GM23338 (cell line): ENCODE data around the gene CES3. TPM values are rescaled to one million over a fixed set of nuclear protein-coding genes. Genes with fewer than 3 reads are reported as not detected.
A peak's percentile ranks its signal among the peaks of the same experiment; 100 is the strongest.

ENCODE experiments used
- ATAC-seq: fragments of 200-7000 bp; cut with Tn5 transposase; 3 replicates; pipeline ENCODE4 v1.9.1; 2020
- DNase-seq: peaks from one replicate; pipeline ENCODE4 v3.0.0-alpha.2; 2015; ENCODE audit warnings: low spot score
- H2AFZ ChIP-seq: fragments of 200-600 bp; sonication (generic); 2 replicates; pipeline ENCODE4 v1.8.0; 2016; ENCODE audit warnings: antibody characterized with exemption, mild to moderate bottlenecking, moderate library complexity
- H3F3A ChIP-seq: fragments of 200-600 bp; sonication (generic); replicated peaks from 2 replicates; pipeline ENCODE4 v1.8.0; 2017; ENCODE audit warnings: antibody characterized with exemption, mixed run types, low read depth
- H3K27ac ChIP-seq: fragments of 200-600 bp; sonication (generic); 2 replicates; pipeline ENCODE4 v1.6.1; 2016; ENCODE audit warnings: low read depth
- H3K27me3 ChIP-seq: fragments of 200-600 bp; sonication (generic); 2 replicates; pipeline ENCODE4 v1.8.0; 2016; ENCODE audit warnings: mild to moderate bottlenecking, mixed run types, moderate library complexity; ENCODE audit not compliant: insufficient read depth
- H3K36me3 ChIP-seq: fragments of 200-600 bp; sonication (generic); 2 replicates; pipeline ENCODE4 v1.8.0; 2016; ENCODE audit warnings: mild to moderate bottlenecking; ENCODE audit not compliant: insufficient read depth
- H3K4me1 ChIP-seq: fragments of 200-600 bp; sonication (generic); 2 replicates; pipeline ENCODE4 v1.8.0; 2016; ENCODE audit warnings: mild to moderate bottlenecking, moderate library complexity; ENCODE audit not compliant: insufficient read depth
- H3K4me2 ChIP-seq: fragments of 200-600 bp; sonication (generic); 2 replicates; pipeline ENCODE4 v1.7.1; 2017; ENCODE audit warnings: mixed run types
- H3K4me3 ChIP-seq: fragments of 200-600 bp; sonication (generic); 2 replicates; pipeline ENCODE4 v1.6.1; 2016; ENCODE audit warnings: mixed run types
- H3K79me2 ChIP-seq: fragments of 200-600 bp; sonication (generic); replicated peaks from 2 replicates; pipeline ENCODE4 v1.8.0; 2017; ENCODE audit warnings: mild to moderate bottlenecking; ENCODE audit not compliant: insufficient read depth
- H3K9me2 ChIP-seq: fragments of 200-600 bp; sonication (generic); 2 replicates; pipeline ENCODE4 v1.8.0; 2017; ENCODE audit not compliant: insufficient read depth
- H4K20me1 ChIP-seq: fragments of 200-600 bp; sonication (generic); replicated peaks from 2 replicates; pipeline ENCODE4 v1.8.0; 2017; ENCODE audit warnings: mild to moderate bottlenecking; ENCODE audit not compliant: insufficient read depth
- H3K27ac Mint-ChIP-seq: 2 replicates; pipeline ENCODE4 v1.8.0; 2020; ENCODE audit warnings: inconsistent platforms, mild to moderate bottlenecking, moderate library complexity, mixed read lengths
- H3K27me3 Mint-ChIP-seq: 3 replicates; pipeline ENCODE4 v1.8.0; 2022; ENCODE audit warnings: low read depth, mild to moderate bottlenecking, moderate library complexity, mixed read lengths, inconsistent platforms; ENCODE audit not compliant: insufficient read depth, poor library complexity
- H3K36me3 Mint-ChIP-seq: 3 replicates; pipeline ENCODE4 v1.8.0; 2021; ENCODE audit warnings: low read depth, mild to moderate bottlenecking, inconsistent platforms, moderate library complexity, mixed read lengths
- H3K4me1 Mint-ChIP-seq: 3 replicates; pipeline ENCODE4 v1.8.0; 2020; ENCODE audit warnings: mild to moderate bottlenecking, inconsistent platforms, mixed read lengths
- H3K4me3 Mint-ChIP-seq: 3 replicates; pipeline ENCODE4 v1.8.0; 2021; ENCODE audit warnings: moderate library complexity, mild to moderate bottlenecking, inconsistent platforms, mixed read lengths
- H3K9me3 Mint-ChIP-seq: 3 replicates; pipeline ENCODE4 v1.8.0; 2020; ENCODE audit warnings: moderate library complexity, mild to moderate bottlenecking, inconsistent platforms, mixed read lengths
- CREB1 ChIP-seq: fragments of 250-450 bp; sonication (Bioruptor Pico); IDR thresholded peaks from 2 replicates; pipeline ENCODE4 v1.5.0; 2020; ENCODE audit warnings: low read depth, mild to moderate bottlenecking, moderate library complexity
- ETS1 ChIP-seq: IDR thresholded peaks from 2 replicates; pipeline ENCODE4 v1.6.1; 2016; ENCODE audit warnings: antibody characterized with exemption
- EZH2 ChIP-seq: fragments of 200-600 bp; sonication (generic); IDR thresholded peaks from one replicate; pipeline ENCODE4 v1.8.0; 2017; ENCODE audit warnings: antibody characterized with exemption, mild to moderate bottlenecking, low read depth; ENCODE audit not compliant: unreplicated experiment
- EZH2phosphoT487 ChIP-seq: fragments of 200-600 bp; sonication (generic); IDR thresholded peaks from one replicate; pipeline ENCODE4 v1.8.1; 2018; ENCODE audit warnings: antibody characterized with exemption; ENCODE audit not compliant: unreplicated experiment
- JUNB ChIP-seq: IDR thresholded peaks from one replicate; pipeline ENCODE4 v1.6.1; 2016; ENCODE audit warnings: antibody characterized with exemption; ENCODE audit not compliant: unreplicated experiment
- POLR2AphosphoS5 ChIP-seq: IDR thresholded peaks from 2 replicates; pipeline ENCODE4 v1.6.1; 2016; ENCODE audit warnings: antibody characterized with exemption, low read depth
- REST ChIP-seq: IDR thresholded peaks from one replicate; pipeline ENCODE4 v1.6.1; 2018; ENCODE audit warnings: antibody characterized with exemption; ENCODE audit not compliant: unreplicated experiment
- STAT1 ChIP-seq: IDR thresholded peaks from one replicate; pipeline ENCODE4 v1.6.1; 2016; ENCODE audit warnings: antibody characterized with exemption; ENCODE audit not compliant: unreplicated experiment
- ZNF114 ChIP-seq: fragments of 250-450 bp; sonication (Bioruptor Pico); IDR thresholded peaks from 2 replicates; pipeline ENCODE4 v1.5.0; 2020; ENCODE audit warnings: mild to moderate bottlenecking, moderate library complexity
- ZNF462 ChIP-seq: fragments of 250-450 bp; sonication (Bioruptor Pico); IDR thresholded peaks from 2 replicates; pipeline ENCODE4 v1.5.0; 2020; ENCODE audit warnings: mild to moderate bottlenecking, moderate library complexity
- polyA plus RNA-seq: library from polyadenylated mRNA; unstranded; fragments of >200 nt; fragmentation: Nextera tagmentation; extraction: Ambion mirVana; gene quantifications from 2 replicates; pipeline ENCODE4 v1.2.1, GENCODE V29; 2016
- total RNA-seq: library from RNA; depleted of rRNA; stranded (reverse); fragments of >200 nt; shearing (Covaris generic); gene quantifications from 2 replicates; pipeline ENCODE4 v1.2.3, GENCODE V29; 2014

CES3 gene
- total and polyA plus RNA-seq, 2 experiments from 2014 or later: 0.55 to 1.0 TPM

- Histone ChIP-seq H3K4me2 (no peak overlapping the region), H2AFZ (no peak overlapping the region), H3K4me1 (no peaks in the 10 kb centered on the region), H3K4me3 (no peak overlapping the region), H4K20me1 (no peaks in the 10 kb centered on the region), H3K79me2 (no peaks in the 10 kb centered on the region), H3F3A (no peaks in the 10 kb centered on the region), H3K36me3 (no peaks in the 10 kb centered on the region), H3K27me3 (no peaks in the 10 kb centered on the region), H3K27ac (no peak overlapping the region), H3K9me2 (no peaks in the 10 kb centered on the region)
- no peaks in the 10 kb centered on the region for H3K36me3 Mint-ChIP-seq
- peaks cover 3% of the 10 kb centered on the region; the same call in 1 of the 3 replicates for H3K4me1 Mint-ChIP-seq
- no peaks in the 10 kb centered on the region; the same call in 2 of the 3 replicates for H3K9me3 Mint-ChIP-seq
- H3K27me3 Mint-ChIP-seq: peaks cover 7% of the 10 kb centered on the region
- ATAC-seq (no peak), DNase-seq (peak; percentile 18)
- no peak for TF ChIP-seq ETS1
- no peak for TF ChIP-seq EZH2
- TF ChIP-seq STAT1: no peak
- no peak for TF ChIP-seq REST
- no peak for TF ChIP-seq EZH2phosphoT487
- TF ChIP-seq JUNB: no peak
- no peak for TF ChIP-seq ZNF462 (CRISPR knock-in tag)
- TF ChIP-seq CREB1 (CRISPR knock-in tag): no peak
- TF ChIP-seq ZNF114: no peak
- TF ChIP-seq POLR2AphosphoS5: no peak
- no peak overlapping the region for H3K27ac Mint-ChIP-seq
- H3K4me3 Mint-ChIP-seq: no peak overlapping the region
Observed at GRCh38 chr16:66976746-66977145, 15.7 kb downstream of the CES3 start.
